Heart left ventricle (tissue), 16 donors: ENCODE results near the gene EWSR1. TPM values are rescaled to one million over a fixed set of nuclear protein-coding genes. Genes with fewer than 3 reads are reported as not detected.

Experiments
- ATAC-seq, 4 donors: fragments of 200-7000 bp; cut with Tn5 transposase; one replicate each; pipeline ENCODE4 v1.9.1; 2020 to 2022; ENCODE audit warnings: moderate library complexity in 4 of 4, mild to moderate bottlenecking in 3 of 4, moderate number of reproducible peaks in 1 of 4
- DNase-seq, 5 donors: peaks; one replicate each; pipeline ENCODE4 v3.0.0-alpha.2; 2020
- H3K27ac ChIP-seq, 12 donors: fragments of 200-600 bp; sonication (generic) in 4 of 12; one replicate each; pipeline versions ENCODE4 v1.5.0 to v1.8.0; 2016 to 2022; ENCODE audit warnings: mild to moderate bottlenecking in 2 of 12
- H3K27me3 ChIP-seq, 9 donors: fragments of 200-600 bp; sonication (generic) in 2 of 9; one replicate each; pipeline versions ENCODE4 v1.5.1 to v1.8.0; 2016 to 2022; ENCODE audit warnings: mild to moderate bottlenecking in 3 of 9
- H3K36me3 ChIP-seq, 9 donors: fragments of 200-600 bp; sonication (generic) in 2 of 9; one replicate each; pipeline versions ENCODE4 v1.5.0 to v1.8.0; 2018 to 2022; ENCODE audit warnings: mild to moderate bottlenecking in 2 of 9
- H3K4me1 ChIP-seq, 12 donors: fragments of 200-600 bp; sonication (generic) in 4 of 12; one replicate each; pipeline versions ENCODE4 v1.5.0 to v1.8.0; 2016 to 2022; ENCODE audit warnings: mild to moderate bottlenecking in 3 of 12
- H3K4me3 ChIP-seq, 12 donors: fragments of 200-600 bp; sonication (generic) in 4 of 12; one replicate each; pipeline versions ENCODE4 v1.5.0 to v1.8.0; 2017 to 2022; ENCODE audit warnings: mild to moderate bottlenecking in 9 of 12, moderate library complexity in 4 of 12
- H3K9me3 ChIP-seq, 12 donors: fragments of 200-600 bp; sonication (generic) in 4 of 12; one replicate each; pipeline versions ENCODE4 v1.5.0 to v1.8.0; 2016 to 2022; ENCODE audit warnings: mild to moderate bottlenecking in 1 of 12
- CTCF ChIP-seq, 12 donors: fragments of 200-600 bp; sonication (generic) in 4 of 12; IDR thresholded peaks; one replicate each; pipeline versions ENCODE4 v1.5.0 to v1.8.0; 2018 to 2022; ENCODE audit warnings: antibody characterized with exemption in 12 of 12, mild to moderate bottlenecking in 5 of 12
- POLR2A ChIP-seq, 2 donors: fragments of 450-650 bp; IDR thresholded peaks; one replicate each; pipeline ENCODE4 v1.6.1; 2017; ENCODE audit warnings: antibody characterized with exemption in 2 of 2, mild to moderate bottlenecking in 2 of 2, moderate library complexity in 2 of 2
- WGBS, 4 donors: extraction: QIAGEN DNeasy Blood & Tissue Kit in 2 of 4; methylation state at CpG; one replicate each; pipeline versions ENCODE4 v1.1.5 to v1.1.7; 2013 to 2018; 5-methylcytosine and 5-hydroxymethylcytosine counted together
- intact Hi-C, 10 donors: fragments of 100-400 bp; cut with DNase I; formaldehyde crosslinking; loops; one replicate each; pipeline versions ENCODE4 v1.11.1 to v1.14.2; 2022
- polyA plus RNA-seq, 2 donors: library from polyadenylated mRNA; stranded (reverse); fragments of 200-250 nt; gene quantifications; one replicate each; pipeline ENCODE4 v1.2.3, GENCODE V29; 2013
- total RNA-seq, 9 donors: library from RNA; depleted of rRNA in 2 of 9; stranded (reverse); fragments of >200 nt in 2 of 9; fragmentation: NEBNext Ultra II Directional in 3 of 9; extraction: Animal tissue kit (Norgen Biotek cat#: 25700) in 3 of 9; gene quantifications; one replicate each; pipeline versions ENCODE4 v1.1.0 to v1.2.4, GENCODE V29; 2016 to 2023
- donor health status: ischemic (EF 13 %, LVEDD 7.1; RV severe dilation, severe dysfunction).
- donor health status: healthy with polysubstance abuse.
- donor health status: DM: no; HTN: yes; CAD: no.
- donor health status: DM: no; HTN: no; CAD: no.
- donor health status: ischemic (EF 25% LVEDD 6.9; RV normal size, moderate dysfunction).
- donor health status: ischemic (EF 25% LVEDD 5.7; RV mildly dilated, moderate dysfunction).
- donor health status: healthy.
- donor health status: DM: yes; HTN: yes; CAD: no.
- donor health status: ischemic (EF 35%, LVEDD 5.7; RV mildly dilated, moderate dysfunction).
- donor health status: nonischemic (EF 11% LVEDD 7.7; RV severe dilation, severe dysfunction).
- donor health status: DM: yes; HTN: yes; CAD: no.
- donor health status: PGD.
- donor health status: ischemic (EF 29% LVEDD 5.4; RV normal size, mild dysfunction).
- donor health status: nonischemic (EF 23%, LVEDD 6.1; RV moderate dilation, normal function).

The EWSR1 gene
- total and polyA plus RNA-seq, 11 donors: 94.3 to 202 (median 138) TPM

GRCh38 chr22:29251981-29252911, 15.8 kb upstream of the EWSR1 start:
- Histone ChIP-seq H3K36me3 (no peaks in the 10 kb centered on the region), H3K27me3 (no peaks in the 10 kb centered on the region), H3K27ac (no peak overlapping the region), H3K9me3 (no peaks in the 10 kb centered on the region), H3K4me3 (no peak overlapping the region), H3K4me1 (no peaks in the 10 kb centered on the region)
- DNase-seq: no peak
- TF ChIP-seq POLR2A (IDR thresholded peaks at IDR 0.05) (no peak), CTCF (IDR thresholded peaks at IDR 0.05) (no peak)
- WGBS, 4 donors: 86 to 95% (median 90%) methylated on average over 9 to 10 of the region's 10 CpGs
- ATAC-seq: no peak
- intact Hi-C loops: no loop called here

GRCh38 chr22:29253561-29254285, 14.3 kb upstream of the EWSR1 start:
- no peak for TF ChIP-seq POLR2A (IDR thresholded peaks at IDR 0.05)
- TF ChIP-seq CTCF (IDR thresholded peaks at IDR 0.05): no peak
- no peak overlapping the region for H3K4me3 ChIP-seq
- WGBS, 4 donors: 75 to 79% (median 77%) methylated on average over 13 to 14 of the region's 14 CpGs
- H3K36me3 ChIP-seq: no peaks in the 10 kb centered on the region
- no peaks in the 10 kb centered on the region for H3K27me3 ChIP-seq
- H3K27ac ChIP-seq: no peak overlapping the region
- no peaks in the 10 kb centered on the region for H3K4me1 ChIP-seq
- no peak for DNase-seq
- intact Hi-C loops: no loop called here
- no peak for ATAC-seq
- H3K9me3 ChIP-seq: no peaks in the 10 kb centered on the region

GRCh38 chr22:29254286-29254660, 13.8 kb upstream of the EWSR1 start:
- Histone ChIP-seq H3K27me3 (no peaks in the 10 kb centered on the region), H3K36me3 (peaks cover 0 to 2% (median 0%) of the 10 kb centered on the region in 9 donors), H3K27ac (no peak overlapping the region), H3K4me1 (no peaks in the 10 kb centered on the region), H3K9me3 (no peaks in the 10 kb centered on the region), H3K4me3 (no peak overlapping the region)
- DNase-seq (no peak), ATAC-seq (no peak)
- TF ChIP-seq CTCF (IDR thresholded peaks at IDR 0.05): no peak
- TF ChIP-seq POLR2A (IDR thresholded peaks at IDR 0.05): no peak
- WGBS, 4 donors: 56 to 79% (median 68%) methylated on average over 2 to 4 of the region's 4 CpGs
- intact Hi-C loops: no loop called here

- Histone ChIP-seq H3K27me3 (no peaks in the 10 kb centered on the region), H3K36me3 (peaks cover 0 to 10% (median 6%) of the 10 kb centered on the region in 9 donors), H3K27ac (no peak overlapping the region), H3K9me3 (no peaks in the 10 kb centered on the region), H3K4me3 (no peak overlapping the region), H3K4me1 (no peaks in the 10 kb centered on the region)
- intact Hi-C loops: no loop called here
- no peak for DNase-seq
- TF ChIP-seq CTCF (IDR thresholded peaks at IDR 0.05): no peak
- 96 to 100% (median 99%) methylated on average over 5 to 11 of the region's 11 CpGs for WGBS, 4 donors
- no peak for ATAC-seq
Observed at GRCh38 chr22:29255064-29255621, 12.9 kb upstream of the EWSR1 start.
